Posterior cingulate gyrus (tissue), 11 donors: ENCODE results near the gene MAGOHB.
"Not testable (repeated sequence)": the region's sequence is repeated elsewhere in the genome, so short reads cannot be mapped to it uniquely, and the experiment has no call there.

Experiments used
- DNase-seq, 10 donors: peaks; one replicate each; pipeline versions ENCODE4 v3.0.0 to v3.0.0-alpha.2; 2020 to 2021; ENCODE audit warnings: mixed read lengths in 3 of 10
- intact Hi-C: fragments of 100-400 bp; cut with DNase I; formaldehyde crosslinking; loops from one replicate; pipeline ENCODE4 v1.15.1; 2023

MAGOHB gene

DNA sequence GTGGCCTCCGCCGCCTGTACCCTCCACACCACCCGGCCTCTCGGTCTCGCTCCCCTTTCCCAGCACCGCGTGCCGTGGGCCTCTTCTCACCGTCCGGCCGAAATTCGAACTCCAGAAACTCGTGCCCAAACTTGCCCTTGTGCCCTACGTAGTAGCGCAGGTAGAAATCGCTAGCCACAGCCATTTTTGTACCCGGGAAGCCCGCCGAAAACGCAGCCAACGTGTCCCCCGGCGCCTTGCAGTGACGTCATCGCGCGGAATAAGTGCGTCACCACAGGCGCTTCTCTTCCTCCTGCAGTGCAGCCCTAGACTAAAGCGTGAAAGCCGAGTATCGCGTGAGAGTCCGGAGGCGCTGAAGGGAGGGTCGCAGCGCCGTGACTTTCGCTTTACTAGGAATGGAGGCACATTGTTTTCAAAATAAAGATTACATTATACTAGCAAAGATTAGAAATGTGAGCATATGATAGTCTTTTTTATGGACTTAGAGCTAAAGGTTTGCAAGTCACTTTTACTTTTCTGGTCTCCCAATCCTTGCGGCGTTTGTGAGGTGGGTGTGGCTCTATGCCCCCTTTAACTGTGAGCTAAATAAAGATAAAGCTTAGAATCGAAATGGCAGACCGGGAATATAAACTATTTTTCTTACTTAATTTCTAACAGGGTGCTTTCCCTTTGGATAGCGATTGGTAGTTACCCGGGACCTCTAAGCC, at the start of gene MAGOHB:
TSS of gene MAGOHB (minus strand) at position 261 of the 707 bp plus-strand sequence. CDS start at position 184, 77 bp downstream.
- intact Hi-C loops: loop anchor here (5.0 kb wide), 1 partner anchor 109 kb away; the partner anchor contains the start of gene YBX3
- peak; percentile 86 to 98 (median 92) for DNase-seq

DNA sequence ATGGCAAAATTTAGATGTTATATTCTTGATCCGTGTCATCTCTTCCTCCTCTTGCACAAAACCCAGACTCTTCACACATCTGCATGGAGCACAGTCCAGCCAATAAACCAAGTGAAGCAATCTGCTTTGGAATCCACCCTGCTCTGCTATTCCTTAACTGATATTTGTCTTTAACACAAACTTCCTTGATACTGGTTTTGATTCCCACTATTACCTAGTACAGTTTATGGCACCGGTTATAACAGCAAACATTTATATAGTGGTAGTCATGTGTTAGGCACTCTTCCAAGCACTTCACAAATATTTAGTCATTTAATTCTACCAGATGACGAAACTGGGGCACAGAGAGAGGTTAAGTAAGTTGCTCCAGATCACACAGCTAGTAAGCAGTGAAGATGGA, 47.9 kb upstream of the MAGOHB start:
- DNase-seq: no peak
- intact Hi-C loops: no loop called here

DNA sequence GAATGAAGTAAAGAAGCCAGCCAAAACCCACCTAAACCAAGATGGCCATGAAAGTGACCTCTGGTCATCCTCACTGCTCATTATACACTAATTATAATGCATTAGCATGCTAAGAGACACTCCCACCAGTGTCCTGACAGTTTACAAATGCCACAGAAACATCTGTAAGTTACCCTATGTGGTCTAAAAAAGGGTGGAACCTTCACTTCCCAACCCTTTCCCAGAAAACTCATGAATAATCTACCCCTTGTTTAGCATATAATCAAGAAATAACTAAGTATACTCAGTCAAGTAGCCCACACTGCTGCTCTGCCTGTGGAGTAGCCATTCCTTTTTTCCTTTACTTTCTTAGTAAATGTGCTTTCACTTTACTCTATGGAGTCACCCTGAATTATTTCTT, 40.6 kb upstream of the MAGOHB start:
- DNase-seq: no peak
- intact Hi-C loops: no loop called here

- intact Hi-C loops: no loop called here
- DNase-seq: no peak
Measured at GRCh38 chr12:10652192-10652591, 38.8 kb upstream of the MAGOHB start.

DNA sequence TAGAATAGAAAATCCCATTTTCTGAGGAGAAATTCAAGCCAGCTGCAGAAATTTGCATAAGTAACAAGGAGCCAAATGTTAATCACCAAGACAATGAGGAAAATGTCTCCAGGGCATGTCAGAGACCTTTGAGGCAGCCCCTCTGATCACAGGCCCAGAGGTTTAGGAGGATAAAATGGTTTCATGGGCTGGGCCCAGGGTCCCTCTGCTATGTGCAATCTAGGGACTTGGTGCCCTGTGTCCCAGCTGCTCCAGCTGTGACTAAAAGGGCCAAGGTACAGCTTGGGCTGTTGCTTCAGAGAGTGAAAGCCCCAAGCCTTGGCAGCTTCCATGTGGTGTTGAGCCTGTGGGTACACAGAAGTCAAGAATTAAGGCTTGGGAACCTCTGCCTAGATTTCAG, 33.2 kb upstream of the MAGOHB start:
- intact Hi-C loops, DNase-seq: not testable (repeated sequence)

GRCh38 chr12:10645910-10646309, 32.5 kb upstream of the MAGOHB start:
- intact Hi-C loops: no loop called here

GRCh38 chr12:10641735-10642500, 28.5 kb upstream of the MAGOHB start:
- intact Hi-C loops: no loop called here
- no peak for DNase-seq

More at GRCh38 chr12:10645910-10646309, 32.5 kb upstream of the MAGOHB start:
- no peak for DNase-seq

GRCh38 chr12:10638728-10639127, 25.3 kb upstream of the MAGOHB start:
- intact Hi-C loops: no loop called here

DNA sequence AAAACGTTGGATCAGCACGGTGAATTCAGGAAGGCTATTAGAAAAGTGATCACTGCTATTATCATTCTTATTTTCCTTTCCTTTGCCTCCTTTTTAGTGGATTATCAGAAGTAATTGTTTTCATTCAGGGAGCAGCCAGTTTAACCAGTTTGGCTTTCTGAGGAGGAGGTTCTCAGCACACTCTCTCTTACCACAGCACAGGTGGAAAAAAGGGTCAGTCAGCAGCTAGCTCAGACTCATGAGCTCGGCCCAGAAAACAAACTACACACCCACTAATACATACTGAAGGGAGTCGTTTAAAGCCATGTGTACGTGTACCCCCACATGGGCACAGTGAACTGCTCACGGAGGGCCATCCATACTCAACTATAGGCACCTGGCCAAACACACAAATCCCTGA, 23.2 kb upstream of the MAGOHB start:
- intact Hi-C loops: no loop called here
- DNase-seq: no peak

More at GRCh38 chr12:10638728-10639127, 25.3 kb upstream of the MAGOHB start:
- no peak for DNase-seq

- DNase-seq: no peak
- intact Hi-C loops: no loop called here
Measured at GRCh38 chr12:10636124-10636523, 22.7 kb upstream of the MAGOHB start.

GRCh38 chr12:10635306-10635705, 21.9 kb upstream of the MAGOHB start:
- no peak for DNase-seq
- intact Hi-C loops: no loop called here

GRCh38 chr12:10634427-10634826, 21.0 kb upstream of the MAGOHB start:
- intact Hi-C loops: no loop called here
- DNase-seq: no peak

- DNase-seq: no peak
- intact Hi-C loops: no loop called here
Measured at GRCh38 chr12:10633541-10633940, 20.1 kb upstream of the MAGOHB start.

GRCh38 chr12:10632226-10632625, 18.8 kb upstream of the MAGOHB start:
- no peak for DNase-seq
- intact Hi-C loops: no loop called here

- intact Hi-C loops: no loop called here
- DNase-seq: no peak
Measured at GRCh38 chr12:10624605-10625004, 11.2 kb upstream of the MAGOHB start.

- DNase-seq: no peak
- intact Hi-C loops: no loop called here
Measured at GRCh38 chr12:10623131-10623530, 9.7 kb upstream of the MAGOHB start.

GRCh38 chr12:10621278-10621677, 7.9 kb upstream of the MAGOHB start:
- no peak for DNase-seq
- intact Hi-C loops: no loop called here

GRCh38 chr12:10620078-10620779, 6.8 kb upstream of the MAGOHB start:
- intact Hi-C loops: no loop called here
- DNase-seq: peak in 1 of 10 donors; percentile 72

GRCh38 chr12:10618338-10618987, 5.1 kb upstream of the MAGOHB start:
- intact Hi-C loops: no loop called here
- no peak for DNase-seq

GRCh38 chr12:10617863-10618262, 4.5 kb upstream of the MAGOHB start:
- intact Hi-C loops: no loop called here
- no peak for DNase-seq

- intact Hi-C loops: no loop called here
- DNase-seq: no peak
Measured at GRCh38 chr12:10615532-10615931, 2.1 kb upstream of the MAGOHB start.
